H1 (cell line): Measurements from ENCODE around the gene OR6Q1. TPM values are rescaled to one million over a fixed set of nuclear protein-coding genes. Genes with fewer than 3 reads are reported as not detected.

ENCODE experiments used
- CTCF ChIA-PET: fragments of 300-600 bp; sonication (Branson Sonifier 250); formaldehyde crosslinking; loops from one replicate; lab custom pipeline; 2021; ENCODE audit not compliant: partially characterized antibody; lab: Charles Lee
- POLR2A ChIA-PET: fragments of 300-600 bp; sonication (Branson Sonifier 250); formaldehyde crosslinking; loops from one replicate; lab custom pipeline; 2021; ENCODE audit warnings: inconsistent platforms; ENCODE audit not compliant: partially characterized antibody; lab: Charles Lee
- DNase-seq, 2 experiments: peaks; one replicate each; pipeline versions ENCODE4 v3.0.0 to v3.0.0-alpha.2; 2010 to 2022; ENCODE audit warnings: low spot score in 2 of 2, low read depth in 1 of 2, mixed read lengths in 1 of 2
- FAIRE-seq: peaks from 2 replicates; lab custom pipeline; 2011; peaks lifted over from hg19 to GRCh38; lab: Jason Lieb, UNC
- H2AFZ ChIP-seq: 2 replicates; pipeline ENCODE4 v1.8.1; 2012; ENCODE audit warnings: low read length, inconsistent platforms
- H2AK5ac ChIP-seq: 2 replicates; pipeline ENCODE4 v1.6.1; 2013; ENCODE audit warnings: low read depth, low read length
- H2BK120ac ChIP-seq: replicated peaks from 2 replicates; pipeline ENCODE3; 2013; ENCODE audit warnings: low read depth, low read length, inconsistent platforms
- H2BK12ac ChIP-seq: 2 replicates; pipeline ENCODE4 v1.6.1; 2013; ENCODE audit warnings: low read depth, low read length
- H2BK15ac ChIP-seq: 2 replicates; pipeline ENCODE4 v1.6.1; 2013; ENCODE audit warnings: low read length
- H2BK20ac ChIP-seq: 2 replicates; pipeline ENCODE4 v1.6.1; 2013; ENCODE audit warnings: low read length
- H2BK5ac ChIP-seq: 2 replicates; pipeline ENCODE4 v1.6.1; 2013; ENCODE audit warnings: low read depth, low read length
- H3K14ac ChIP-seq: 2 replicates; pipeline ENCODE4 v1.6.1; 2013; ENCODE audit warnings: inconsistent platforms; ENCODE audit not compliant: insufficient read length
- H3K18ac ChIP-seq: 2 replicates; pipeline ENCODE4 v1.6.1; 2013; ENCODE audit warnings: low read length; ENCODE audit errors: extremely low read depth
- H3K23ac ChIP-seq: 2 replicates; pipeline ENCODE4 v1.6.1; 2013; ENCODE audit warnings: inconsistent platforms; ENCODE audit not compliant: insufficient read length
- H3K23me2 ChIP-seq: 2 replicates; pipeline ENCODE4 v1.6.1; 2013; ENCODE audit warnings: low read depth, low read length
- H3K27ac ChIP-seq: 2 replicates; pipeline ENCODE4 v1.6.1; 2011; ENCODE audit warnings: low read depth, low read length, inconsistent platforms
- H3K27me3 ChIP-seq, 4 experiments: replicated peaks in 1 of 4; 1 replicate in 1 of 4; 2 replicates in 3 of 4; pipeline versions ENCODE4 v1.6.1 to v1.8.1; 2011 to 2013; ENCODE audit warnings: low read length in 3 of 4, mild to moderate bottlenecking in 3 of 4, inconsistent platforms in 2 of 4, mixed read lengths in 2 of 4, moderate library complexity in 1 of 4; ENCODE audit not compliant: control insufficient read depth in 3 of 4, insufficient read depth in 3 of 4; ENCODE audit errors: extremely low read depth in 1 of 4
- H3K36me3 ChIP-seq, 4 experiments: 2 replicates each; pipeline versions ENCODE4 v1.6.1 to v1.8.1; 2011 to 2013; ENCODE audit warnings: mild to moderate bottlenecking in 4 of 4, low read length in 3 of 4, moderate library complexity in 2 of 4, control low read depth in 1 of 4, inconsistent platforms in 1 of 4; ENCODE audit not compliant: insufficient read depth in 4 of 4, control insufficient read depth in 2 of 4
- H3K4ac ChIP-seq: replicated peaks from 2 replicates; pipeline ENCODE3; 2013; ENCODE audit warnings: low read length, low read depth, mixed read lengths, inconsistent platforms; ENCODE audit not compliant: insufficient read length
- H3K4me1 ChIP-seq, 4 experiments: replicated peaks in 1 of 4; 1 replicate in 1 of 4; 2 replicates in 3 of 4; pipeline versions ENCODE4 v1.6.1 to v1.8.1; 2011 to 2013; ENCODE audit warnings: low read length in 3 of 4, inconsistent platforms in 2 of 4, mixed read lengths in 1 of 4; ENCODE audit not compliant: insufficient read depth in 4 of 4, control insufficient read depth in 3 of 4
- H3K4me2 ChIP-seq, 2 experiments: 2 replicates each; pipeline versions ENCODE4 v1.6.1 to v1.8.1; 2011 to 2013; ENCODE audit warnings: low read depth in 2 of 2, low read length in 2 of 2, control low read depth in 1 of 2, inconsistent platforms in 1 of 2, mild to moderate bottlenecking in 1 of 2; ENCODE audit not compliant: insufficient read depth in 1 of 2
- H3K4me3 ChIP-seq, 4 experiments: fragments of 200-600, 300-600 bp in 1 of 4; sonication (generic), shearing (Covaris generic), sonication (Bioruptor Twin) in 1 of 4; 2 replicates each; pipeline versions ENCODE4 v1.5.1 to v1.8.1; 2011 to 2016; ENCODE audit warnings: low read length in 4 of 4, low read depth in 3 of 4, control low read depth in 2 of 4, inconsistent platforms in 2 of 4, mild to moderate bottlenecking in 2 of 4, mixed read lengths in 1 of 4, moderate library complexity in 1 of 4; ENCODE audit not compliant: insufficient read depth in 2 of 4; ENCODE audit errors: extremely low read depth in 1 of 4
- H3K56ac ChIP-seq: replicated peaks from 2 replicates; pipeline ENCODE3; 2013; ENCODE audit warnings: low read depth, mild to moderate bottlenecking, mixed read lengths, low read length, inconsistent platforms; ENCODE audit not compliant: insufficient read length
- H3K79me1 ChIP-seq: 2 replicates; pipeline ENCODE4 v1.6.1; 2013; ENCODE audit warnings: low read depth, low read length, control low read depth
- H3K79me2 ChIP-seq, 2 experiments: 2 replicates each; pipeline versions ENCODE4 v1.6.1 to v1.8.1; 2012 to 2013; ENCODE audit warnings: low read length in 2 of 2, mild to moderate bottlenecking in 2 of 2, inconsistent platforms in 1 of 2; ENCODE audit not compliant: insufficient read depth in 2 of 2, control insufficient read depth in 1 of 2
- H3K9ac ChIP-seq, 4 experiments: replicated peaks in 1 of 4; 1 replicate in 1 of 4; 2 replicates in 3 of 4; pipeline versions ENCODE4 v1.6.1 to v1.8.1; 2011 to 2013; ENCODE audit warnings: low read depth in 3 of 4, low read length in 3 of 4, control low read depth in 2 of 4, mild to moderate bottlenecking in 2 of 4, moderate library complexity in 2 of 4, inconsistent platforms in 1 of 4; ENCODE audit errors: extremely low read depth in 1 of 4
- H3K9me3 ChIP-seq, 2 experiments: 2 replicates each; pipeline versions ENCODE4 v1.6.1 to v1.8.1; 2012 to 2013; ENCODE audit warnings: mild to moderate bottlenecking in 2 of 2, moderate library complexity in 2 of 2, control low read depth in 1 of 2, inconsistent platforms in 1 of 2, low read depth in 1 of 2, low read length in 1 of 2, mixed read lengths in 1 of 2; ENCODE audit not compliant: insufficient read depth in 2 of 2
- H4K20me1 ChIP-seq, 2 experiments: replicated peaks in 1 of 2; 2 replicates each; pipeline versions ENCODE3 to v1.8.1; 2011 to 2013; ENCODE audit warnings: inconsistent platforms in 2 of 2, low read length in 2 of 2, mild to moderate bottlenecking in 1 of 2; ENCODE audit not compliant: insufficient read depth in 2 of 2, control insufficient read depth in 1 of 2
- H4K5ac ChIP-seq: 2 replicates; pipeline ENCODE4 v1.6.1; 2013; ENCODE audit warnings: low read length, low read depth, mixed read lengths, inconsistent platforms; ENCODE audit not compliant: insufficient read length
- H4K8ac ChIP-seq: 2 replicates; pipeline ENCODE4 v1.8.0; 2013; ENCODE audit warnings: mild to moderate bottlenecking, moderate library complexity, low read length, inconsistent platforms; ENCODE audit not compliant: insufficient read depth; ENCODE audit errors: extremely low read depth
- H4K91ac ChIP-seq: replicated peaks from 2 replicates; pipeline ENCODE3; 2013; ENCODE audit warnings: low read length, mixed read lengths, inconsistent platforms; ENCODE audit not compliant: insufficient read length
- MAFK ChIP-seq: IDR thresholded peaks from 2 replicates; pipeline ENCODE4 v1.6.1; 2012; ENCODE audit warnings: low read depth, mild to moderate bottlenecking, improper control_type of control experiment, low read length
- WGBS, 2 experiments: shearing (Covaris generic) in 1 of 2; methylation state at CpG; one replicate each; pipeline versions ENCODE4 v1.1.6 to v1.1.7; 2013 to 2015; ENCODE audit warnings: low lambda C conversion rate in 2 of 2, mixed read lengths in 2 of 2, inconsistent platforms in 1 of 2, low coverage in 1 of 2, missing lambda C conversion rate in 1 of 2; ENCODE audit not compliant: insufficient replicate concordance in 2 of 2, insufficient coverage in 1 of 2, insufficient read length in 1 of 2; ENCODE audit errors: extremely low coverage in 1 of 2, missing lambda C conversion rate in 1 of 2; 5-methylcytosine and 5-hydroxymethylcytosine counted together
- polyA plus RNA-seq, 7 experiments: library from polyadenylated mRNA; depleted of rRNA in 3 of 7; stranded (reverse) in 5 of 7; unstranded in 2 of 7; fragments of >200 nt in 5 of 7; fragments of 200-250 nt in 2 of 7; gene quantifications; 1 replicate in 5 of 7; 2 replicates in 1 of 7; 4 replicates in 1 of 7; pipeline versions ENCODE4 v1.2.1 to v1.2.3, GENCODE V29; 2011 to 2013; ENCODE audit warnings: missing spikeins in 2 of 7, mixed read lengths in 2 of 7
- total RNA-seq: library from RNA; stranded (reverse); fragmentation: NEBNext Ultra II Directional; extraction: Animal tissue kit (Norgen Biotek cat#: 25700); gene quantifications from 2 replicates; pipeline ENCODE4 v1.2.1, GENCODE V29; 2021

OR6Q1 gene
- total and polyA plus RNA-seq, 2 of the 8 experiments (the other 6 are each of a cell fraction or from before 2014, with no cell fraction given), result not detected

- no peaks in the 10 kb centered on the region for H3K79me1 ChIP-seq
- H2BK15ac ChIP-seq, result no peak overlapping the region
- CTCF ChIA-PET, result no interaction called here
- H2BK12ac ChIP-seq, result no peak overlapping the region
- H3K4ac ChIP-seq, result no peak overlapping the region
- 88% methylated on average over 2 of the region's 2 CpGs; no CpG with 5 or more reads in 1 of the 2 experiments for WGBS, 2 experiments
- H2BK5ac ChIP-seq, result no peak overlapping the region
- POLR2A ChIA-PET, result no interaction called here
- H4K8ac ChIP-seq, result no peak overlapping the region
- H3K36me3 ChIP-seq, result no peaks in the 10 kb centered on the region
- no peak overlapping the region for H3K27ac ChIP-seq
- no peak overlapping the region for H3K4me2 ChIP-seq
- H4K91ac ChIP-seq, result no peak overlapping the region
- FAIRE-seq (no peak), DNase-seq (no peak)
- H3K27me3 ChIP-seq, result no peaks in the 10 kb centered on the region
- H3K79me2 ChIP-seq, result no peaks in the 10 kb centered on the region
- H2AFZ ChIP-seq, result no peak overlapping the region
- H3K9me3 ChIP-seq, result no peaks in the 10 kb centered on the region
- no peak overlapping the region for H3K14ac ChIP-seq
- no peak overlapping the region for H4K5ac ChIP-seq
- no peak overlapping the region for H3K9ac ChIP-seq
- H2AK5ac ChIP-seq, result no peak overlapping the region
- H3K23me2 ChIP-seq, result no peaks in the 10 kb centered on the region
- H3K56ac ChIP-seq, result no peak overlapping the region
- H3K4me1 ChIP-seq, result no peaks in the 10 kb centered on the region
- TF ChIP-seq MAFK, result no peak
- H3K4me3 ChIP-seq, result no peak overlapping the region
- no peak overlapping the region for H3K18ac ChIP-seq
- no peak overlapping the region for H2BK20ac ChIP-seq
- no peak overlapping the region for H2BK120ac ChIP-seq
- H3K23ac ChIP-seq, result no peak overlapping the region
- no peaks in the 10 kb centered on the region for H4K20me1 ChIP-seq
These were observed 27.7 kb upstream of the OR6Q1 start for GRCh38 chr11:58003036-58003435.
